Esophagus muscularis mucosa (tissue), 4 donors: Measurements from ENCODE around the gene MDC1.
A peak's percentile ranks its signal among the peaks of the same experiment; 100 is the strongest.

Experiments
- CTCF ChIP-seq, 3 experiments: fragments of 200-600 bp in 2 of 3; fragments of 450-650 bp in 1 of 3; sonication (generic) in 2 of 3; IDR thresholded peaks; one replicate each; pipeline ENCODE4 v1.5.1; 2017 to 2019; ENCODE audit warnings: antibody characterized with exemption in 3 of 3, mild to moderate bottlenecking in 2 of 3, moderate library complexity in 1 of 3
- EP300 ChIP-seq: sonication (generic); formaldehyde crosslinking; IDR thresholded peaks from one replicate; pipeline ENCODE4 v1.6.1; 2017; ENCODE audit warnings: antibody characterized with exemption
- POLR2AphosphoS5 ChIP-seq, 2 donors: sonication (generic); formaldehyde crosslinking; IDR thresholded peaks; one replicate each; pipeline ENCODE4 v1.6.1; 2017; ENCODE audit warnings: antibody characterized with exemption in 2 of 2

GRCh38 chr6:30721198-30722024, 4.3 kb upstream of the MDC1 start:
- TF ChIP-seq EP300, result no peak
- peak; percentile 33 to 66 (median 39) for TF ChIP-seq CTCF (IDR thresholded peaks at IDR 0.05)
- TF ChIP-seq POLR2AphosphoS5 (IDR thresholded peaks at IDR 0.05), result peak; percentile 73 to 85
